Measurements from ENCODE around the gene PXMP4.

DNA sequence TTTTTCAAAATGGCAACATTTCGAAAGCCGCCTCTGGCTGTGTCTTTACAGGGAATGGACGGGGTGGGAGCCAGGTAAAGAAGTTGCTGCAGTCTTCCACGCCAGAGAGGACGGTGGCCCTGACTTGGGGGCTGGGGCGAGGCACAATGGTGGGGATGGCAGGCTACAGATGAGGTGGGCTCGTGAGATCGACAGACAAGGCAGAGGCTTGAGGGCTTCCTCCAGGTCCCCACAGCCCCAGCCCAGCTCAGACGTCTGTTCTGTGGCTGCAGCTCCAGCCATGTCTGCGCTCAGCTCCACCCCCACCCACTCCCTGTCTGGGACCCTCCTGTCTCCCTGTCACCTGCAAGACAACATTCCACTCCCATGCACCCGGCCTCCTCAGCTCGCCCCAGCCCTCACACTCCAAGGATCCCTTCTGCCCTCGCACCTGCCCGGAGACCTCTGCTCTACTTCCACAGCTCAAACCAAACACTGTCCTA lies 65.4 kb downstream of the PXMP4 start:
- TF ChIP-seq CTCF (conservative IDR thresholded peaks at IDR 0.05) = no peak
- TF ChIP-seq EZH2 (IDR thresholded peaks at IDR 0.05; ENCODE audit: low read depth) = no peak

All from PC-9 (cell line).